GM12878 (cell line): ENCODE results near the gene RBSN. TPM values are rescaled to one million over a fixed set of nuclear protein-coding genes. Genes with fewer than 3 reads are reported as not detected.

Source experiments
- ESRRA ChIP-seq: IDR thresholded peaks from 2 replicates; pipeline ENCODE4 v1.6.1; 2012; ENCODE audit warnings: mild to moderate bottlenecking, low read length, improper control_type of control experiment
- ETV6 ChIP-seq, 2 experiments: fragments of 450-650 bp in 1 of 2; IDR thresholded peaks in 1 of 2; conservative IDR thresholded peaks in 1 of 2; 2 replicates each; pipeline ENCODE4 v1.6.1; 2014; ENCODE audit warnings: antibody characterized with exemption in 1 of 2, borderline replicate concordance in 1 of 2, low read depth in 1 of 2, mild to moderate bottlenecking in 1 of 2, moderate library complexity in 1 of 2
- EZH2 ChIP-seq: IDR thresholded peaks from 2 replicates; pipeline ENCODE4 v1.6.1; 2012; ENCODE audit warnings: low read depth, mild to moderate bottlenecking, control low read depth, inconsistent platforms, low read length, borderline replicate concordance; ENCODE audit not compliant: control insufficient read depth
- FOS ChIP-seq: IDR thresholded peaks from 3 replicates; pipeline ENCODE4 v1.6.1; 2011; ENCODE audit warnings: borderline replicate concordance; ENCODE audit not compliant: insufficient read length; ENCODE audit errors: extremely low read depth
- GABPA ChIP-seq: IDR thresholded peaks from 2 replicates; pipeline ENCODE4 v1.6.1; 2014; ENCODE audit warnings: antibody characterized with exemption, low read depth, mild to moderate bottlenecking, inconsistent platforms
- HCFC1 ChIP-seq: fragments of 150-350 bp; IDR thresholded peaks from 2 replicates; pipeline ENCODE4 v1.6.1; 2014; ENCODE audit warnings: low read length
- HDGF ChIP-seq: fragments of 450-650 bp; IDR thresholded peaks from 2 replicates; pipeline ENCODE4 v1.6.1; 2016; ENCODE audit warnings: antibody characterized with exemption
- IKZF1 ChIP-seq: fragments of 450-650 bp; conservative IDR thresholded peaks from 2 replicates; pipeline ENCODE4 v1.6.1; 2017; ENCODE audit warnings: antibody characterized with exemption, mild to moderate bottlenecking
- LARP7 ChIP-seq: fragments of 450-650 bp; IDR thresholded peaks from 2 replicates; pipeline ENCODE4 v1.6.1; 2017; ENCODE audit warnings: mild to moderate bottlenecking
- MTA2 ChIP-seq: fragments of 450-650 bp; IDR thresholded peaks from 2 replicates; pipeline ENCODE4 v1.6.1; 2016; ENCODE audit warnings: low read depth, mild to moderate bottlenecking, moderate library complexity
- NFYA ChIP-seq: IDR thresholded peaks from 2 replicates; pipeline ENCODE4 v1.6.1; 2011; ENCODE audit warnings: low read depth, mild to moderate bottlenecking, low read length, improper control_type of control experiment, borderline replicate concordance
- NFYB ChIP-seq: IDR thresholded peaks from 2 replicates; pipeline ENCODE4 v1.6.1; 2011; ENCODE audit warnings: low read depth, mild to moderate bottlenecking, low read length, improper control_type of control experiment, moderate library complexity; ENCODE audit not compliant: insufficient read depth
- PAX5 ChIP-seq: IDR thresholded peaks from 2 replicates; pipeline ENCODE4 v1.6.1; 2011; ENCODE audit warnings: low read depth, low read length, borderline replicate concordance
- PKNOX1 ChIP-seq: fragments of 450-650 bp; IDR thresholded peaks from 2 replicates; pipeline ENCODE4 v1.6.1; 2016; ENCODE audit warnings: mild to moderate bottlenecking
- PML ChIP-seq: IDR thresholded peaks from 2 replicates; pipeline ENCODE4 v1.6.1; 2012; ENCODE audit warnings: low read length, inconsistent platforms
- RAD51 ChIP-seq: fragments of 450-650 bp; IDR thresholded peaks from 2 replicates; pipeline ENCODE4 v1.6.1; 2016; ENCODE audit warnings: moderate library complexity, mild to moderate bottlenecking, inconsistent platforms
- RELA ChIP-seq: fragments of 450-650 bp; IDR thresholded peaks from 2 replicates; pipeline ENCODE4 v1.8.0; 2014; ENCODE audit warnings: borderline replicate concordance; ENCODE audit not compliant: partially characterized antibody
- SMC3 ChIP-seq: IDR thresholded peaks from 2 replicates; pipeline ENCODE4 v1.6.1; 2011; ENCODE audit warnings: low read length, improper control_type of control experiment, borderline replicate concordance
- SPI1 ChIP-seq: IDR thresholded peaks from 2 replicates; pipeline ENCODE4 v1.6.1; 2011; ENCODE audit warnings: low read depth, mild to moderate bottlenecking, low read length, moderate library complexity, borderline replicate concordance; ENCODE audit not compliant: insufficient read depth
- STAT1 ChIP-seq: fragments of 450-650 bp; conservative IDR thresholded peaks from 2 replicates; pipeline ENCODE4 v1.6.1; 2014; ENCODE audit warnings: antibody characterized with exemption, mild to moderate bottlenecking
- TCF7 ChIP-seq: IDR thresholded peaks from 2 replicates; pipeline ENCODE4 v1.6.1; 2014; ENCODE audit warnings: antibody characterized with exemption, borderline replicate concordance
- ZBTB11 ChIP-seq: fragments of 450-650 bp; formaldehyde crosslinking; IDR thresholded peaks from 2 replicates; pipeline ENCODE4 v1.5.0; 2022; ENCODE audit warnings: mild to moderate bottlenecking, missing genetic modification characterization
- ZBTB33 ChIP-seq: fragments of 450-650 bp; IDR thresholded peaks from 2 replicates; pipeline ENCODE4 v1.6.1; 2017; ENCODE audit warnings: mild to moderate bottlenecking
- polyA plus RNA-seq, 11 experiments: library from polyadenylated mRNA; depleted of rRNA in 4 of 11; unstranded in 6 of 11; stranded (reverse) in 5 of 11; fragments of >200 nt; fragmentation: Nextera tagmentation in 4 of 11; fragmentation: Illumina TruSeq in 1 of 11; extraction: Ambion mirVana in 4 of 11; extraction: Trizol in 1 of 11; gene quantifications; 1 replicate in 1 of 11; 2 replicates in 10 of 11; pipeline versions ENCODE4 v1.2.1 to v1.2.3, GENCODE V29; 2011 to 2016; ENCODE audit warnings: inconsistent platforms in 2 of 11, missing spikeins in 2 of 11, low read depth in 1 of 11
- total RNA-seq, 4 experiments: library from RNA; depleted of rRNA in 3 of 4; stranded (reverse); fragments of >200 nt in 3 of 4; fragmentation: Illumina TruSeq in 1 of 4; extraction: Trizol in 1 of 4; gene quantifications; 2 replicates each; pipeline versions ENCODE4 v1.2.1 to v1.2.3, GENCODE V29; 2013 to 2021

RBSN gene
- total and polyA plus RNA-seq, 10 of the 15 experiments (the other 5 are each of a cell fraction or from before 2014, with no cell fraction given) = 2.0 to 17.5 (median 10.5) TPM

- TF ChIP-seq ZBTB11 (CRISPR knock-in tag) (no peak), ESRRA (peak; percentile 94; the same call in 1 of the 2 replicates), STAT1 (no peak), RELA (no peak), HDGF (peak; percentile 54; the same call in 1 of the 2 replicates), TCF7 (no peak), EZH2 (no peak), NFYA (no peak), ZBTB33 (no peak), FOS (no peak), HCFC1 (no peak), RAD51 (no peak; the same call in 1 of the 2 replicates), PKNOX1 (peak; percentile 91), PAX5 (peak; percentile 89; the same call in 1 of the 2 replicates), SPI1 (peak; percentile 100), ETV6 (conservative IDR thresholded peaks at IDR 0.05 in 1 of 2, IDR thresholded peaks at IDR 0.05 in 1 of 2; ENCODE audit: borderline replicate concordance in 1 of 2, low read depth in 1 of 2) (0 out of 4 replicates have a peak, but pooled peaks of 1 of the 2 experiments have one; percentile 49), SMC3 (no peak), MTA2 (peak; percentile 71), LARP7 (no peak), GABPA (no peak), PML (peak; percentile 75), IKZF1 (peak; percentile 75), NFYB (0 out of 2 replicates have a peak, but pooled peaks have one; percentile 11)
Measured at GRCh38 chr3:15050405-15051092, 48.4 kb downstream of the RBSN start (continued).
